Cerebellar nuclear complex (tissue), 1 donor: Measurements from ENCODE around the gene LIN28A.

Source experiments
- DNase-seq, 2 experiments: peaks; one replicate each; lab custom pipeline; 2025; lab: John Stamatoyannopoulos, UW

Gene LIN28A

DNA sequence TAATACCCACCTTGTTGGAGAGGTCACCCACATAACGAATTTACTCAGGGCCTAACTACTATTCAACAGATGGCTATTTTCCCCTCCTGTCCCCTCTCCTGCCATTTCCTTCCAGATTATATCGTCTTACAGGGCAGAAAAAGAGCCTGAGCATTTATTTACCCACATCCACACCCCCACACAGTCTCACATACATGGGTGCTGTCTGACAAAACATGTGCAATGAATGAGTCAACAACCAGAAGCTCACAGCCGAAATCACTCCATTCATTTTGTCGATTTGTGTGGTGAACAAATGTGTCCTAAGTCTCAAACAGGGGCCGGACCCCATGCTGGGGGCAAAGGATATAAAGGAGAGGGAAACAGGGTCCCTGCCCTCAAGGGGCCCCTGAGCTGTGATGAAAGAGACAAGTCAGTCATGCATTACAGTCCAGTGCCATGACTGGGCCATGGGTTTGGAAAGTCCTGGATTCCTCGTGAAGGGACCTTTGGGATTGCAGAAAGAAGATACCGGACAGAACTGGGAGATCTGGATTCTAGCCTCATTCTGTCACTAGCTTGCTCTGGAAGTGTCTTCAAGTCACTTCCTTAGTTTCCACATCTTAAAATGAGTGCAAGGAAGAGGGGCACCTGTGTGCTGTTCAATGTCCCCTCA is 21.7 kb upstream of the LIN28A start:
- DNase-seq, result no peak

DNA sequence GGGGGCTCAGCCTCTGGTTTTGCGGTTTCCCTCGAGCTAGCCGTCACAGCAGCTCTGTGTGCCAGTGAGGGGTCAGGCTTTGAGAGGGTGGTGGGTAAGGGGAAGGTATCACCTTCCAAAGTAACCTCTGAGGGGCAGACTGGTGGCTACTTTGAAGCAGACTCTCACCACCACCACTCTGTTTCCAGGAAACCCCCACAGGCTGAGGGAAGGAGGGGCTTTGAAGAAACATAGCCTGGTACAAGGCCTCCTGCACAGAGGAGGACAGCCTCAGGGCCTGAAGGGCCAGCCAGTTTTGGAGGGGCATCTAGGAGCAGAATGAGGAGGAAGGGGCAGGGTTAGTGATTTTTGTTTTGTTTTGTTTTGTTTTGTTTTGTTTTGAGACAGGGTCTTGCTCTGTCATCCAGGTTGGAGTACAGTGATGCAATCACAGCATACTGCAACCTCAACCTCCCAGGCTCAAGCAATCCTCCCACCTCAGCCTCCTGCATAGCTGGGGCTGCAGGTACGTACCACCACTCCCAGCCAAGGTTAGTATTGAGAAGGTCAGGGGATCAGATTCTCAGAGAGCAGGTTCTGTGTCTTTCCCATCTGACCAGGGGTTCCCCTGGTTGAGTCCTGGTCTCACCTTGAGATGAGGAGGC is 20.9 kb upstream of the LIN28A start:
- DNase-seq, result no peak

- DNase-seq, result no peak
These were observed 19.2 kb upstream of the LIN28A start for GRCh38 chr1:26391450-26391849.

DNA sequence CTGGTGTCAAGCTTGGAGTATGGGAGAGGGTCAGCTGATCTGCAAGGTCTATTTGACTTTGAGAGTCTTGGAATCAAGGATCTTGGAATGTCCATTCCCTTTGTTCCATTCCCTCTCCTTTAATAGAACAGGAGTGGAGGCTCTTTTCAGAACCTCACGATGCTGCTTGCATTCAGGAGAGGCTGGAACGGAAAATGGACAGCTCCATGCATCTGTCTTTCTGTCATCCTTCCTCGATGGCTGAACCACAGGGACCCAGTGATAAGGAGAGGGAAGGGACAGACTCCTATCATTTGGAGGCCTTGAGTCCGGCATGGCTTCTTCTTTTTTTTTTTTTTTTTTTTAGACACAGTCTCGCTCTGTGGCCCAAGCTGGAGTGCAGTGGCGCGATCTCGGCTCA is 14.9 kb upstream of the LIN28A start:
- no peak for DNase-seq

DNA sequence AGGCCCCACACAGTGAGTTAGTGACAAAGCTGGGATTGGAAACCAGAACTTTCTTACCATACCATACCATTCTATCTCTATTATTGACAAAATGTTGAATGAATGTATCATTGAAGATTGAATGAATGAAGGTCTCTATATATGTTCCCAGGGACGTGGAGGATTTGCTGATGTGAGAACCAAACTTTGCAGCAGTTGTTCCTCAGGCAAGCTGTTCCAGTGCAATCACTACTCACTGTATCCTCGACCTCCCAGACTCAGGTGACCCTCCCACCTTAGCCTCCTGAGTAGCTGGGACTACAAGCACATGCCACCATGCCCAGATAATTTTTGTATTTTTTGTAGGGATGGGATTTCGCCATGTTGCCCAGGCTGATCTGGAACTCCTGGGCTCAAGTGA is 11.6 kb upstream of the LIN28A start:
- DNase-seq, result no peak

- DNase-seq, result no peak
These were observed 8.7 kb upstream of the LIN28A start for GRCh38 chr1:26401891-26402290.

GRCh38 chr1:26403656-26404055 is 7.0 kb upstream of the LIN28A start:
- no peak for DNase-seq

- no peak for DNase-seq
These were observed 6.0 kb upstream of the LIN28A start for GRCh38 chr1:26404641-26405040.

DNA sequence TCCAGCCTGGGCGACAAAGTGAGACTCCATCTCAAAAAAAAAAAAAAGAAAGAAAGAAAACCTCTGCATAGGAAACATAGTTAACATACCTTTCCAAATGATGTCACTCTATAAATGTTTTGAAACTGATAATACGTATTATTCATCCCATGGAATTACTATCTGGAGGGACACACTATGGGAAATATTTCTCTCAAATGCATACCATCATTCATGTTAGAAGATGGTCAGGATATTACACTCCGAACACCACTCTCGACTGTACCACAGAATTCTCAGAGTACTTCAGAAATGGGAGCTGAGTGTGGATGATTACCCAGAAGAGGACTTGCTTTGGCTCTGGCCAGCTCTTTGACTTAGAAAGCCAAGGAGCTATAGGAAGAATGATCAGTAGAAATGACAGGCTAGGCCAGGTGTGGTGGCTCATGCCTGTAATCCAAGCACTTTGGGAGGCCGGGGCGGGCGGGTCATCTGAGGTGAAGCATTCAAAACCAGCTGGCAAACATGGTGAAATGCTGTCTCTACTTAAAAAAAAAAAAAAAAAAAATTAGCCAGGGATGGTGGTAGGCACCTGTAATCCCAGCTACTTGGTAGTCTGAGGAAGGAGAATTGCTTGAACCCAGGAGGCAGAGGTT is 5.2 kb upstream of the LIN28A start:
- DNase-seq, result no peak

GRCh38 chr1:26408604-26409003 is 2.0 kb upstream of the LIN28A start:
- DNase-seq, result no peak

- no peak for DNase-seq
These were observed 1.3 kb upstream of the LIN28A start for GRCh38 chr1:26409191-26409807.

- no peak for DNase-seq
These were observed 1.0 kb downstream of the LIN28A start for GRCh38 chr1:26411624-26412074.

- no peak for DNase-seq
These were observed 1.7 kb downstream of the LIN28A start for GRCh38 chr1:26412180-26412840.

DNA sequence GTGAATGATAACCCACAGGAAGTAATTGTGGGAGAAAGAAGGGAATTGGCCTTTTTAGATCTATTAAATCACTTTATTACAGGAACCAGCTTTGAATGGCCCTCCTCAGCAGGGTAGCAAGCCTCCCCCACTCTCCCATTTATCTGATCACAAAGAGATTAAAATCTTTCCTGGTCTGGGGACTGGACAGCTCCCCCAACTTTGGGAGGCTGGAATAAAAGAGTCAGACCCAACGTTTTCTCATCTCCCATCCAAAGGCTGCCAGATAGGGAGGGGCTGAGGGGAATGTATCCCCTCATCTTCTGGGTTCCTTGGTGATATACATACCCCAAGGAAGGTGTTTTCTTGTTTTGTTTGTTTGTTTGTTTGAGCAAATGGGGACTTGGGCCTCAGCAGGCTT is 2.4 kb downstream of the LIN28A start:
- no peak for DNase-seq

DNA sequence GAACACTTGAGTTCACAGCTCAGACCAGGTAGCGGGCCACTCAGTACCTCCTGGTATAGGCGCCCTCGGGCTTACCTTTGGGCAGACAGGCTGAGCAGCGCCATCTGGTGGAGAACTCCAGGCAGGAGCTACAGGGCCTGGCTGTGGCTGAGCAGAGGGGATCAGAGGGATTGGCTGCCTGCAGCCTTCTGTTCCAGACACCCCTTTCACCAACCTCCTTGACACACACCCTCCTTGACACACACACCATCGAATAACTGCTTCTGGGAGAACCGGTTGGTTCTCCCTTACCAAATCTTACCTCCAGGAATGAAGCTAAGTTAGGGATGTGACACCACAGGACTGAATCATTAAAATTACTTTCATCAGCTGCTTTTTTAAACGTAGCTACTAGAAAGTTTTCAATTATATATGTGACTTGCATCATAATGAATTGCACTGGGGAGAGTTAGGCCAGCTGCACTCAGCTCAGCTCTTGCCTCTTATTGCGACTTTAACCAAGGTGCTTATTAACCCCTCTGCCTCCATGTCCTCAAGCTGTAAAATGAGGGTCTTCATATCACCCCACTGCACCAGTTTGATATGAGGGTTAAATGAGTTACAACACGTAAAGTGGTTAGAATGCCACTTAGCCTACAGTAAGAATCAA is 6.6 kb downstream of the LIN28A start:
- peak in 1 of 2 experiments; percentile 25 for DNase-seq

DNA sequence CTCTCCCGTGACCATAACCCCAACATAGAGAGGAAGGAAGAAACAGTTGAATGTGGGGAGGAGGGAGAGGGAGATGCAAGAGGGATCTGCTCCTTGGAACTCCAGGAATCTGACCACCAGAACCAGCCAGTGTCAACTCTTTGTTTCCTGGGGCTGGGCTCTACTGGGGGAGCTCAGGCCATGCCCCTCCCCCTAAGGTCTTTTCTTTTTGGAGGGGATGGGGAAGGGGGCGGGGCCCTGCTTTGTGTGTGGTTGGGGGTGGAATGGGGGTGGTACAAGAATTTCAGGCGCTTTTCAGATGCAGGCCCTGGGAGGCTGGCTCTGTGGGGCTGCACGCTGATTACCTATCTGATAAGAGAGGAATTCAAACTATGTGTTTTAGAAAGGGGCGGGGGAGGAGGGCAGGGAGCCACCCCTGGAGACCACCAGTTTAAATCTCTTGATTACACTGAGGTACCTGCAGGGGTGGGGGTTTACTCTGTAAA is 8.3 kb downstream of the LIN28A start:
- DNase-seq, result no peak

GRCh38 chr1:26419494-26419893 is 8.9 kb downstream of the LIN28A start:
- DNase-seq, result no peak

- no peak for DNase-seq
These were observed 19.1 kb downstream of the LIN28A start for GRCh38 chr1:26429721-26430120.

GRCh38 chr1:26431979-26432695 is 21.5 kb downstream of the LIN28A start, which contains the start of gene DHDDS:
Gene DHDDS, plus strand, starts transcription at chr1:26432321. Its CDS starts 625 bp downstream, at chr1:26432946.
- peak; percentile 81 to 95 for DNase-seq

DNA sequence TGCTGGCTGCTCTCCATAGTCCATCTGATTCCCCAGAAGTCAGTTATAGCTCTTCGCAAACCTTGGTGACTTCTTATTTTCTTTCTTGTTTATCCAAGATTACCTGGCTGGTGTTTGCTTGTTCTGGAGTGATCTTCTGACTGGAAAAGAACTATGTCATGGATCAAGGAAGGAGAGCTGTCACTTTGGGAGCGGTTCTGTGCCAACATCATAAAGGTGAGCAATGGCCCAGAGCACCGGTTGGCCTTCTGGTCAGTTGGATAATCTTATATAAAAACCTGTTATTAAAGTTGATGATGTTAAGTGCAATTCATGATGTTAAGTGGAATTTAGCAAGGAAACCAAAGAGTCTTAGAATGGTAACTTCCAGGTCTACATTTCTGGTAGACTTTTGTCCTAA is 22.2 kb downstream of the LIN28A start:
- no peak for DNase-seq
